ENCODE results near the gene HNRNPC.
"Not testable (repeated sequence)": the region's sequence is repeated elsewhere in the genome, so short reads cannot be mapped to it uniquely, and the experiment has no call there.

Gene HNRNPC

DNA sequence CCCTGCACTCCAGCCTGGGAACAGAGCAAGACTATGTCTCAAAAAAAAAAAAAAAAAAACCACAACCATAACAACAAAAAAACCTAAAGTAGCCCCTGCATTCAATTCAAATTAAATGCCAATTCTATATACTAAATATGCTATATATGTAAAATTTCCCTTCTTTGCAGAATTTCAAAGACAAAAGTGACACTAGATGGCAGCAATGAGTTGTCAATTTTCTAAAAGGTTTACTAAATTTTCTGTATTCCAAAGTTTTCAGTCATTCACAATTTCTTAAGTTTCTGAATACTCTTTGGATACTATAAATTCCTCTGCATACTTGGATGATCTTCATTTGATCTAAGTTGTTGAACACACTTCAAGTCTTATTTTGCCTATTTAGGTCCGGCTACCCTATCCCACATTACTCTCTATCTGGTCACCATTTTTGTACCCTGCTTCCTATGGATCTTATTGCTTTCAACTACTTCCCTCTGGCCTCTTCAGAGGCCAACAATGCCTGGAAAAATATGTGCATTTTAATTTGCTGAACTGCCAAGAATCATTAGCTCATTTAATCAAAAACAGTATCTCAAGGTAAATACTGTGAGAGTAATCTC, 27.9 kb downstream of the HNRNPC start:
- DNase-seq, result no peak

DNA sequence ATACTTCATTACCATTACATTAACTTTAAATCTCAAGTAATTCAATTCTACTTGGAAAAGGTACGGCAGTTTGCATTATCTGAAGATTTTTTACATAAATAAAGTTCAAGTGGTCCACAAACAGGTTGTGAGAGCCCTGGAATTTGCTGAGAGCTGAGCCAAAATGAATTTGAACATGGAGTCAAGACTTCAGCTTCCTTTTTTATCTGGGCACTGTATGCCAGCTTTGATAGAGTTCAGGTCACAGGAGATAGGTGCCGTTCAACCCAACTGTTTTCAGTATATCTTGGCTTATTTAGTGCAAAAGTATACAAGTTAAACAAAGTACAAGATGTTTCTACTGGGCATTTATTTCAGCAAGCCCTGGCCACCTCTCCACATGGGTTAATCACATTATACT, 28.8 kb downstream of the HNRNPC start:
- DNase-seq, result no peak

DNA sequence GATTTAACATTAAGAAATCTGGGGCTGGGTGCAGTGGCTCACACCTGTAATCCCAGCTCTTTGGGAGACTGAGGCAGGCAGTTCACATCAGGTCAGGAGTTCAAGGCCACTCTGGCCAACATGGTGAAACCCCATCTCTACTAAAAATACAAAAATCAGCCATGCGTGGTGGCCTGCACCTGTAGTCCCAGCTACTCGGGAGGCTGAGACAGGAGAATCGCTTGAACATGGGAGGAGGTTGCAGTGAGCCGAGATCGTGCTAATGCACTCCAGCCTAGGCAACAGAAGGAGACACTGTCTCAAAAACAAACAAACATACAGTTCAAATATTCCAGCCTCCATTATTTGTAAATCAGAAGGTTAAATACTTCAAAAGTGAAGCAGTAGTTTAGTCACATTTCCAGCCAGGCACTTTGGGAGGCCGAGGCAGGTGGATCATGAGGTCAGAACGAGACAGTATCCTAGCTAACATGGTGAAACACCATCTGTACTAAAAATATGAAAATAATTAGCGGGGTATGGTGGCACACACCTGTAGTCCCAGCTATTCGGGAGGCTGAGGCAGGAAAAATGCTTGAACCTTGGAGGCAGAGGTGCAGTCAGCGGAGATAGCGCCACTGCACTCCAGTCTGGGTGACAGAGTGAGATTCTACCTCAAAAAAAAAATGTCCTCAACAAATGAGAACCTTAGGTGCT, 30.3 kb downstream of the HNRNPC start:
- DNase-seq, result no peak

DNA sequence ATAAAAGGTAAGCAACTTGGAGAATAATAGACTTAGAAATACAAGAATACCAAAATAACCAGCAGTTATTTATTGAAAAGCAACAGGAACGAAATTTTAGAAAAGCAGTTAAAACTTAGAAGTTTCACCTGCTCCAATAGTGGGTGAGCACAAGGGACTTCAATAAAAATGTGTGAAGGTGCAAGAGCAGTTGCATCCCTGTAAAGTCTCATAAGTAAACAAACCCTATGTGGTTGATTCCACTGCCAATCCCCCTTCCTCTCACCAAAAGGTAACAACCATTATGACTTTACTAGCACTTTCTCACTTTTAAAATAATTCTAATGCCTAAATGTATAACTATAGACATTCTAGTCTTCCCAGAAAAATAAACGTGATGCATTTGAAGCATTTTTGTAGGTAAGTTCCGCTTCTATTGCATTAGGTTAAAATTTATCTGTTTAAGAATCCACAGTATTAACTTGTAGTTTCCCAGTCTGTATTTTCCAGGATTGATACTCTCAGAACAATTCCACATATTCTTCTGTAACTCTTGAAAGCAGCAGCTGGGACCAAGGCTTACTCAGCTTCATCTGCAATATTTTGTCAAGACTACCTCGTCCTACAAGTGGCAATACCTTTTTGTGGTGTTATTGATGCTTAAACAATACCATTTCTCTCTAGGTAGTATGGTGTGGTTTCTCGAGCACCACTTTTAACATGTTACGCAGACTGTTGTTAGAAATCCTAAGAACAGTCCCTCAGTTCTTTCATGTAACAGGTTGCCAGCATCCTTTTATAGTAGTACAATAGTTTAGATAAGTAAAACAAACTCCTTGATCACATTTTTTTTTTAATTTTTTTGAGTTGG, 32.1 kb downstream of the HNRNPC start:
- DNase-seq, result no peak

DNA sequence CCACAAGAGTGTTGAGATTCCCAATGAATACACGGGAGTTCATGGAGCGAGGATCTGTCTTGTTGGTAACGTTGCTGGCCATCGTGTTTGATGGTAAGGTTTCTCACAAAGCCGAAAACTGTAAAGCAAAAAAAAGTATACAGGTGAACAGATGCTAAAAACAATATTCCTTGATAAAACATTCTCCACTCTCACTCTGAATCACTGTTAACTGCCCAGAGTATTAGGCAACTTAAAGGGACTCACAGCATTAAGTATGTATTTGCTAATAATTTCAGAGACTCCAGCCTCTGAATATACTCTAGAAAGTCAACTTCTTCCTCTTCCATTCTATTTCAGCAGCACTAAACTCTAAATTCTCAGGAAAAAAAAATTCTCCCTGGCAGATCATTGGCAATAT, 35.1 kb downstream of the HNRNPC start:
- no peak for DNase-seq

DNA sequence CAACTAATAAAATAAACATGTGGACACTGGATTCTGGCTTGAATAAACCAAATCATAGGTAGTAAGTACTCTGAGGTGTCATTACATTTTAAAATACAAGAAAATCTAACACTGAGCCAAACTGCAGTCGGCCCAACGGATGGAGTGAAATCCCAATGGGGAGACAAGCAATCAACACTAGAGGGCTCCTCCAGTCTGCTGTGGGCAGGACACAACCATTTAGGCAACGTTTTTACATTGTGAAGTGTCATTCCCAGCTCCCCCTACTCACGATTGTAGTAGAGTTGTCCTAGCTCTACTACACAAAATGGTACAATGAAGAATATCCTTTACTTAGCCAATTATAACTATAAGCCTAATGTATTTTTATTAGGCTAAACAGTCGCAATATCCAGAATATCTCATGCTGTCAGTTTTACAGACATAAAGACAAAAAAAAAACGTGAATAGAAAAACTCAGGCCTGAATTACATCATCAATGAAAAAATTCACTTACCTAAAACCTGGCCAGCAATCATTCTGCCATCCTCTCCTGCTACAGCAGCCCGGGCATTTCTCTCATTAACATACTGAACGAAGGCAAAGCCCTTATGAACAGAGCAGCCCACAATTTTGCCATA, 35.7 kb downstream of the HNRNPC start:
- DNase-seq, result no peak

DNA sequence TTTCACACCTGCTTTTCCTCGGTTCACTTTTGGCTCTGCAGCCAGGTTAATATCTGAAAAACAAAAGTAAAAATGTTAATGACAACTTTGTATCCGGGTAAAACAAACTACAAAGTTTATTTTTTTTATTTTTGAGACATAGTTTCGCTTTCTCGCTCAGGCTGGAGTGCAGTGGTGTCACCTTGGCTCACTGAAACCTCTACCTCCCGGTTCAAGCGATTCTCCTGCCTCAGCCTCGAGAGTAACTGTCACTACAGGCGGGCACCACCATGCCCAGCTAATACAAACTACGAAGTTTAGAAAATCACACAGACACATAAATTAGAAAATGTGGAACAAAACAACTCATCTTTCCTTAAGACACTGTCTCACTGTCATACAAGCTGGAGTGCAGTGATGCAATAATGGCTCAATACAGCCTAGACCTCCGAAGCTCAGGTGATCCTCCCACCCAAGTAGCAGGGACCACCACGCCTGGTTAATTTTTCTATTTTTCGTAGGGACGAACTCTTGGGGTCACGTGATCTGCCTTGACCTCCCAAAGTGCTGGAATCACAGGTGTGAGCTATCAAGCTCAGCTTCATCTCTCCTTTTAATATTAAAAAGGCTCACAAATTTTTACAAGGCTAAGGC, 38.1 kb downstream of the HNRNPC start:
- no peak for DNase-seq

DNA sequence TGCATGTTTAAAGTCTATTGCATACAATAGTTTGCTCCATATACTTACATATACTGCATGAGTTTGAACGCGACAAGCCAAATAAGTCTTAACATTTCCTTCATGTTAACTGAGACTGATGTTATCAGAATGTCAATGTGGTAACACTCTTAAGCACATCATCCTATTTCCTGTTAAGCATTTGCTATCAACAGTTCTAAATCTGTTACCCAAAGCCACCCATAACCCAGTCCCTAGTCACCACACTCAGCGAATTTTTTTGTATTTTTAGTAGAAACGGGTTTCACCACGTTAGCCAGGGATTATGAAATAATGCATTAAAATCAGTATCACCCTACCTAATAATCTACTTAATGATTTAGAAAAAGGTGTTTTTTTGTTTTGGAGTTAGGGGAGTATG, 39.4 kb downstream of the HNRNPC start:
- DNase-seq, result no peak

DNA sequence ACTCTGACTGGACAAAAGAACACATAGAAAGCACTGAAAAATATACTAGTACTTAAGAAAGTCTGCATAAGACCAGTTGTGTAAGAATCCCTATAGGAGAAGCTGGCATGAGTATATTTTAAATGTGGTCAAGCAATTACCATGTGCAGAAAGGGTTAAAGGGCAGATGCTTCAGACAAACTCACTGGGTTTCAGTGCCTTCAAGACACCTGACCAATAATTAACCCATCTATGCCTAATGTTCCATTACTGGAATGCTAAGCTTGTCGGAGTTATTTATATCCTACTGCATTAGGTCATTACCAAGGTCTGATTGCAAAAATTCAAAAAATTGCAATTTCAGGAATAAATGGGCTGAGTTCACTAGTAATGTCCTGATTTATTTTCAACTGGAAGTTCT, 41.3 kb downstream of the HNRNPC start:
- no peak for DNase-seq

DNA sequence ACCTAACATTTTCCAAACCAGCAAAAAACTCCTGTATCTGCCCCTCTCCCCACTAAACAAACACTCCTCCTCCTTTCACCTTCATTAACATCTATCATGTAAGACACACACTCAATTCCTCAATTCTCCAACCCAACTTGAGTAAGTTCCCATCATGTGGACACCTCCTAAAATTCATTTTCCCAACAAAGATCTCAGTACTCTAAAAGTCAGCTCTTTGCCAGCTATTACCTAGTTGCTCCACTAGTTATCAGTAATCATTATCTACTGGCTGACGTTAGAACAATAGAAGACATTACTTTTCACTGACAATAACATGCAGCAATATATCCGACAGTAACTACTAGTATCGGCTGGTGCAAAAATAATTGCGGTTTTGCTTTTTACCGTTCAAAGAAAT, 42.1 kb downstream of the HNRNPC start:
- no peak for DNase-seq

DNA sequence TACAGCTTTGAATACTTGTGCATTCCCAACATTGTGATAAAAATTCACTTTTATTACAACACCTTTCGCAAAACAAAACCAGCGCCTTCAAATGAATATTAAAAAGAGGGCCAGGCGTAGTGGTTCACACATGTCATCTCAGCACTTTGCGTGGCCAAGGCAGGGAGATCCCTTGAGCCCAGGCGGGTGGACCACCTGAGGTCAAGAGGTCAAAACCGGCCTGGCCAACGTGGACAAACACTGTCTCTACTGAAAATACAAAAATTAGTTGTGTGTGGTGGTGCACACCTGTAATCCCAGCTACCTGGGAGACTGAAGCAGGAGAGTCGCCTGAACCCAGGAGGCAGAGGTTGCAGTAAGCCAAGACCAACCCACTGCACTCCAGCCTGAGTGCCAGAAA, 42.8 kb downstream of the HNRNPC start:
- no peak for DNase-seq

DNA sequence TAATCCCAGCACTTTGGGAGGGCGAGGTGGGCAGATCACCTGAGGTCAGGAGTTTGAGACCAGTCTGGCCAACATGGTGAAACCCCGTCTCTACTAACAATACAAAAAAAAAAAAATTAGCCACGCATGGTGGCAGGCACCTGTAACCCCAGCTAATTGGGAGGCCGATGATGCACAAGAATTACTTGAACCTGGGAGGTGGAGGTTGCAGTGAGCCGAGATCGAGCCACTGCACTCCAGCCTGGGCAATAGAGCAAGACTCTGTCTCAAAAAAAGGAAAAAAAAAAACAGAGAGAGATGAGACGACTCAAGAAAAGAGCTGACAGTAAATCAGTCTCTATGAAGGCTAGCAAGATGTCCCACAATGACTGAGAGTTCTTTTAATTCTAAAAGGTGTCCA, 44.1 kb downstream of the HNRNPC start:
- DNase-seq, result not testable (repeated sequence)

DNA sequence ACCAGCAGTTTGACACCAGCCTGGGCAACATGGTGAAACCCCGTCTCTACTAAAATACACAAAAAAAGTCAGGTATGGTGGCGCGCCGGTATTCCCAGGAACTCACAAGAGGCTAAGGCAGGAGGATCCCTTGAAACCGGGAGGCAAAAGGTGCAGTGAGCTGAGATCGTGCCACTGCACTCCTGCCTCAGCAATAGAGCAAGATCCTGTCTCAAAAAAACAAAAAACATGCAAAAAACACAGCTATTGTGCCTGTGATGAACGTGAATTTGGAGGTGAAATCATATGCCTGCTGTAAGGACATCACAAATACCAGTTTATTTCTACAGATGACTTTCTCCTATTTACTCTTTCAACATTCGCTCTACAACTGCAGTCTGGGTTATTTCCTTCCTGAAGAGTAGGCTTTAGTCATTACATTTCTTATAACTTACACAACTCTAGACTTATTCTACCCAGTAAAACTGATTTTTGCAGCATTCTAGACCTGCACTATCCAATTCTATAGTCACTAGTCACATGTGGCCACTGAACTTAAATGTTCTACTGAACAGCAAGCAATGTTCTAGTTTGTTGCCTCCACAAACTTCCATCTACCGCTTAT, 48.3 kb downstream of the HNRNPC start:
- DNase-seq, result no peak

DNA sequence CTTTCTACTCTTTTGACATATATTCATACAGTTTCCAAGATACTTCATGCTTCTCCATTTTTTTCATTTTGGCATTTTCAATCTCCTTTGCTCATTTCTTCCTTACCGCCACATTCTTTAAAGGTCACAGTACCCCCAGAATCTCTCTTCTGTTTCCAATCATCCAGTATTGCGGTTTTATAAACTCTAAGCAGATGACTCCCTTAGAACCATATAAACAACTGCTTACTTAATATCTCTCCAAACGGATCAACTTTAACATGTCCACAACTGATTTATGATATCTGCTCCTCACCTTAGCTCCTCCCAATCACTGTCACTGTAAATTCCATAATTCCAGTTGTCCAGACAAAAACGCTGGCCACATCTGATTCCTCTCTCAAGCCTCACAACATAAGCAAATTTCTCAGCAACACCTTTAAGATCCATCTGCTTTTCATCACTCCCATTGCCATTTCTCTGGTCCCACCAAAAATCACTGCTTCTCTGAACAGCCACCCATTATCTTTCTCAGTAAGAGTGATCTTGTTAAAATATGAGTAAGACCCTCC, 49.6 kb downstream of the HNRNPC start:
- DNase-seq, result no peak

DNA sequence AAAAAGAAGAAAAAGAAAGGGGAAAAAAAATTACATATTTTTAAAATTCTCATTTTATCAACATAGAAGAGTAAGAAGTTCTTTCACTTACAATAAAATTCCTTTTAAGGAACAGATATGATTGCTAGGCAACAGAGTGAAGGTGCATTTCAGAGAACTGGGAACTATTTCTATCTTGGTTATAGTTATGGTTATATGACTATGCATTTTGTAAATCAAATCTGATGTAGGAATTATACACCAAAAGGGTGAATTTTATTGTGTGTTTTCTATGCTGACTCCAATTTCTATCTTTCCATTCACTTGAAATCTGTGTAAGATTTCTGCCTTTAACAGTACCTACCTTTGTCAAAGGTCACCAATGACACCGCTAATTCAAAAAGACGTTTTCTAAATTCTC, 50.1 kb downstream of the HNRNPC start:
- no peak for DNase-seq

DNA sequence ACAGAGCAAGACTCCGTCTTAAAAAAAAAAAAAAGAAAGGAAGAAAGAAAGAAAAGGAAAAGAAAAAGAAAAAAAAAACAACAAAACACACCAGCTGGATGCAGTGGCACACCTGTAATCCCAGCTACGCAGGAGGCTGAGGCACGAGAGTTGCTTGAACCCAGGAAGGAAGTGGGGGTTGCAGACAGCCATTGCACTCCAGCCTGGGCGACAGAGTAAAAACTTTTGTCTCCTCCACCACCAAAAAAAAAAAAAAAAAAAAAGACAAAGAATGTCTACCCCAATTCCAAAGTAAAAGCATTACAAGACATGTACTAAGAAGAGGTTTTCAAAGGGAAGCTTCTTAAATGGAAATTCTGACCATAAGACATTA, 53.4 kb downstream of the HNRNPC start:
- DNase-seq, result peak; percentile 25

DNA sequence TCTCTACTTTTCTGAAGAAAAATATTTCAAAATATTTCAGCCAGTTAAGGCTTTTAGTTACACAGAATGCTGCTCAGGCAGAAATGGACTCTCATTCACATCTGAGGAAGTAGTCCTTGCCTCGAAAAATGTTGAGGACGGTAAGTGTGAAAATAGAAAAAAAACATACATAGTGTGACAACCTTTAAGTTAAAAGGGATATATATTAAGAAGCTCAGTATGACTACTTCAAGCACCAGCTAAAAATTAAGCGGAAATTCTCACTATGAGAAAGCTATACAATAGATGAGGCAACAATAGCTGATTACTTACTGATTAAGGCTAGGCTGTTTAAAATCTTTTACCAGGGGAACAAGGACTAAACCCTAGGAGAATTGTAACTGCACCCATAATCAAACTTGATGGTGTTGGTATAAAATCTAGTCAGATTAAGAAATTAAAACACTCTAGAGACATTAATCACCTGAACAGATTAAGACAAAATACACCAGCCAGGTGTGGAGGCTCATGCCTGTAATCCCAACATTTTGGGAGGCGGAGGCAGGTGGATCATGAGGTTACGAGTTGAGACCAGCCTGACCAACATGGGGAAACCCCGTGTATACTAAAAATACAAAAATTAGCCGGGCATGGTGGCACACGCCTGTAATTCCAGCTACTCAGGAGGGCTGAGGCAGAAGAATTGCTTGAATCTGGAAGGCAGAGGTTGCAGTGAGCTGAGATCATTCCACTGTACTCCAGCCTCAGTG, 53.9 kb downstream of the HNRNPC start:
- no peak for DNase-seq

DNA sequence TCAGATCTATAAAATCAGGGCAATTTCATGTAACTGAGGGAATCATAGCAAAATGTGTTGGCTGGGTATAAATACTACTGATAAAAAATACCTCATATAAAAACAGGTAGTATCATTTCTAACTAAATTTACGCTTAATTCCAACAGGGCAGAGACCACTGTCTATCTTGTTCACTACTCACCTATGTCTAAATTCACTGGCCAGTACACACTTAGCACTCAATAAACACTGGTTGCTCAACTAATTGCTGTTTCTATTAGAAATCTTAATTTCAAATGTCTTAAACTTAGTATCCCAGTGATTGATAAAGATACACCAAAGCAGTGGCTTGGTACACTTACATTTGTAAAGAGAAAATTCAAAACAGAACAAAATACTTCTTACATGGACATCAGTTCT, 55.6 kb downstream of the HNRNPC start:
- DNase-seq, result no peak

DNA sequence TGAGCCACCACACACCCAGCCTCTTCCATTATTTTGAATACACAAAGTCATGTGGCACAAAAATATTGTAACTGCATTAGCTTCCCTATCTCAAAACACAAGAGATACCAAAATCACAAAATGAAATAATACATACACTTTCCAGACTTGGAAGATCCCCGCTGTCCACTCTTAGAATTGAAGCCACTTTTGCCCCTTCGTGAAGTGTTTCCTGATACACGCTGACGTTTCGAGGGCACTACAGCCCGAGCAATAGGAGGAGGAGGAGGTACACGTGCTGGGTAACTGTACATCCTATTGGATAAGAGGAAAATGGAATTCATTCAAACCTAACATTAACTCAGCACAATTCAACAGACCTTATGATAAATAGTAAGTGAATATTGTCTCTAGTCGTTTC, 56.4 kb downstream of the HNRNPC start:
- DNase-seq, result not testable (repeated sequence)

DNA sequence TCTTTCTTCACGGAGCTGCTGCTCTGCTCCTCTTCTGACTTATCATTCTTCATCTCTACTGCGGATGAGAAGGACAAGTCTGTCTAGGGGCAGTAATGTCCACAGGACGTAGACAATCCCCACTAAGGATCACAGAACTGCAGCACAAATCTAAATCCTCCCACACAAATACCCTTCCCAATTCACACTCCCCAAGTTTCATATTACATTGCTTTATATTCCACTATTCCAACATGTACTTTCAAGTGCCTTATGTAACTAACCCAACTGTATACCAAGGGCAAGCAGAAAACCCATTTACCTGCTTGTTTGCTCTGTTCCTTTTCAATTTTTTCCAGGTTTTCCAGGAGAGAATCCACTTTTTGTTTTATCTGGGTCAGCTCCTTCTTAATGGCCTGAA, 57.7 kb downstream of the HNRNPC start:
- no peak for DNase-seq

DNA sequence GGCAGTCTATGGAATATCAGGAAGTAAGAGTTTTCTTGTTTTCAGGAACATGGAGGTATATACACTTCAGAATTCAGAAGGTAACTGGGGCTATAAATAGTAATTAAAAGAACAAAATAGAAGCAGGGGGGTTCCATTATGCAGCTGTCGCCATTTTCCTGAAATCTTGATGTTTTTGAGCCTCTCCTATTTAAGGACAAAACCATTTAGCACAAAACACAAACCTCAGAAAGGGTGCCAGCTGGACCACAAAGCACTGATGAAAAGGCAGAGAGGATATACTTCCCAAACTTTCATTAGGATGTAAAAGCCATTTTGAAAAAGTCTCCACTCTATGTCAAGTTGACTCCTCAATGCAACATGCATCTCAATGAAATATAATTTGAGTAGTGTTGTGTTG, 59.2 kb downstream of the HNRNPC start:
- no peak for DNase-seq

DNA sequence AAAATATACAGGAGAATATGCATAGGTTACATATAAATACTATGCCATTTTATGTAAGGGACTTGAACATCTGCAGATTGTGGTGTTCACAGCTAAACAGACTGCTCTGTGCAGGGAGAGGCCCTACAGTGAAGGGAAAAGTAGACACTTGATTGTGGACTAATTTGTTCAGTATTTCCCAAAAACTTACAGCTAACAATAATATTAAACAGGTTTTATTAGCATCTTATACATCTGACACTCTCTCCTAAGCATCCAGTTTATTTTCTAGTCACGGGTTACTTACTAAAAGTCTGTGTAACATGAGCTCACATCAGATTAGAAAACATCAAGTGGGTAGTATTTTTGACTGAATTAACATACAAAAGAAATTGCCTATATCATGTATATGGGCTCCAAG, 60.1 kb downstream of the HNRNPC start:
- no peak for DNase-seq

Measured in activated effector memory CD4-positive, alpha-beta T cell treated with Interleukin-2 at 50 U/mL for 16 hours (primary cell).